ENCODE measurements around the gene ARHGAP6.

Gene ARHGAP6

DNA sequence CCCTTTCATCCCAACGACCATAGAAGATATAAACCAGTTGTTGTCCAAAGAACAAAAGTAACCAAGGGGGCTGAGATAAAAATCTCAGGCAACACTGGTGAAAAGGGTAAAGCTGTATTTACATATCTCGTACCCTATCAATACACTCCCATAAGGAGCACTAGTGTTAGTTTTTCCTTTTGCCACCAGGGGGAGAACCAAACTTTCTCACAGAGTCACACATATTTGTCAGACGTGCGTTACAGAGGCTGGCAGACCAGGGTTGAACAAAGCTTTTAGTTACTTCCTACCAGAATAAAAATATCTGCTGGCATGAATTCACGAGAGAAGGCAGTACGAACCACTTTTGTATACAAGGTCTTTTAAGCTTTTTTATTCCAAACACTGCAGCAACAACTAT, 284.3 kb downstream of the ARHGAP6 start:
- Histone ChIP-seq H3K9me3 (ENCODE audit: severe bottlenecking) (no peaks in the 10 kb centered on the region), H3K27ac (no peak overlapping the region), H3K36me3 (no peaks in the 10 kb centered on the region), H3K27me3 (ENCODE audit: insufficient read depth, low read depth, severe bottlenecking) (peaks cover 2% of the 10 kb centered on the region), H3K4me3 (ENCODE audit: low read depth, low read length) (no peak overlapping the region)
- TF ChIP-seq CTCF (IDR thresholded peaks at IDR 0.05; ENCODE audit: low read depth, low read length): peak; percentile 58
- DNase-seq: peak; percentile 22

DNA sequence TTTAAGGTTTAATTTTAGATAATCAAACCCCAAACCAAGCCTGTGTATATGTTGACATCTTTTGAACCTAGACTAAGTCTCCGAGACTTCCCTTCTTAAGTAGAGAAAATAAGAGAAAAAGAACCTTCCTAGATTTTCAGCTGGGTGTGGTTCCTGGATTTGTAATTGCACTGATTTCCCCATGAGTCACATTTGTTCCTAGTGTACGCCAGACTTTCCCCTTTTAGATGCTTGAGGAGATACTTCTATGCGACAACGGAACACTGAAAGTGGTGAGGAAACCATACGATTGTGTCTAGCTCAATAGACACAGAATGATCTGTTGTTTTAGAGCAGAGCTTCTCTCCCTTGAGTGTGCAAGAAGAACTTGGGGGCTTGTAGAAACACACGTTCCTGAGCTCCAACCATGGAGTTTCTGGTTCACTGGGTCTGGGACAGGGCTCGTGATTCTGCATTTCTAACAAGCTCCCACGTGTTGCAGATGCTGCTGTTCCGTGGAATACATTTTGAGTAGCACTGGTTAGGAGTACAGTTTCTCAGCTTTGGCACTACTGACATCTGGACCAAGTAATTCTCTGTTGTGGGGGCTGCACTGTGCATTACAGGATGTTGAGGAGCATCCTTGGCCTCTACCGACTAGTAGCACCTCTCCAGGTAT, 285.4 kb downstream of the ARHGAP6 start:
- no peak for TF ChIP-seq CTCF (IDR thresholded peaks at IDR 0.05; ENCODE audit: low read depth, low read length)
- no peak overlapping the region for H3K4me3 ChIP-seq (ENCODE audit: low read depth, low read length)
- H3K27me3 ChIP-seq (ENCODE audit: insufficient read depth, low read depth, severe bottlenecking): peaks cover 2% of the 10 kb centered on the region
- no peaks in the 10 kb centered on the region for H3K36me3 ChIP-seq
- no peaks in the 10 kb centered on the region for H3K9me3 ChIP-seq (ENCODE audit: severe bottlenecking)
- H3K27ac ChIP-seq: no peak overlapping the region
- no peak for DNase-seq

DNA sequence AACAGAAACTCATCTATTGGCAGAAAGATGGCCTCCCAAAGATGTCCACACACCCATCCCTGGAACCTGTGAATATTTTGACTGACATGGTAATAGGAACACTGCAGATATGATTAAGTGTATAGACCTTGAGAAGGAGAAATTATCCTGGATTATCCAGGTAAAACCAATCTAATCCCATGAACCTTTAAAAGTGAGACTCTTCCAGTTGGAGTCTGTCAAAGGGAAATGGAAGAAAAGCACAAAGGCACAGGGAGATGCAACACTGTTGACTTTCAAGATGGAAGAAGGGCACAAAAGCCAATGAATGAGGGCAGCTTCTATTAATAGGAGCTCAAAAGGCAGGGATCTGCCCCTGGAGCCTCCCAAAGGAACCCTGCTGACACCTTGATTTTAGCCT, 289.6 kb downstream of the ARHGAP6 start:
- DNase-seq: no peak
- Histone ChIP-seq H3K27ac (no peak overlapping the region), H3K9me3 (ENCODE audit: severe bottlenecking) (no peaks in the 10 kb centered on the region), H3K36me3 (no peaks in the 10 kb centered on the region), H3K27me3 (ENCODE audit: insufficient read depth, low read depth, severe bottlenecking) (peaks cover 5% of the 10 kb centered on the region), H3K4me3 (ENCODE audit: low read depth, low read length) (no peak overlapping the region)
- TF ChIP-seq CTCF (IDR thresholded peaks at IDR 0.05; ENCODE audit: low read depth, low read length): no peak

GRCh38 chrX:11375614-11376119, 290.1 kb downstream of the ARHGAP6 start:
- Histone ChIP-seq H3K4me3 (ENCODE audit: low read depth, low read length) (no peak overlapping the region), H3K27me3 (ENCODE audit: insufficient read depth, low read depth, severe bottlenecking) (peaks cover 5% of the 10 kb centered on the region), H3K36me3 (no peaks in the 10 kb centered on the region), H3K27ac (no peak overlapping the region), H3K9me3 (ENCODE audit: severe bottlenecking) (no peaks in the 10 kb centered on the region)
- DNase-seq: no peak
- TF ChIP-seq CTCF (IDR thresholded peaks at IDR 0.05; ENCODE audit: low read depth, low read length): no peak

DNA sequence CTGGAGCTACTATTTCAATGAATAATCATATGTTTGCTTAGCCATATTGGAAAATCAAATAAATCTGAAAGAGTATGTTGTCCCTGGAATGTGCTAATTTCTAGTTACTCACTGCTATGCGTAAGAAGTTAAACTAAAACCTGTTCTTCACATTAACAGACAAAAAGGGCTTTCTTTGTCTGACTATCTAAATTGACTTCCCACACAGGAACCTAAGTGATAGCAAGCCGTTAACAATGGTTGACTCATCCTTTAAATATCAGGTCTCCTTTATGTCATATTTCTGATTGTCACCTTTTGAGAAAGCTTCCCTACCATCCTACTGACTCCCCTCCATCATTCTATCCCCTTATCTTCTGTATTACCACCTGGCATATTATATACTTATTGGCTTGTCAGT, 291.1 kb downstream of the ARHGAP6 start:
- no peak overlapping the region for H3K27ac ChIP-seq
- no peaks in the 10 kb centered on the region for H3K9me3 ChIP-seq (ENCODE audit: severe bottlenecking)
- H3K36me3 ChIP-seq: no peaks in the 10 kb centered on the region
- no peak overlapping the region for H3K4me3 ChIP-seq (ENCODE audit: low read depth, low read length)
- peaks cover 5% of the 10 kb centered on the region for H3K27me3 ChIP-seq (ENCODE audit: insufficient read depth, low read depth, severe bottlenecking)
- TF ChIP-seq CTCF (IDR thresholded peaks at IDR 0.05; ENCODE audit: low read depth, low read length): no peak
- DNase-seq: no peak

DNA sequence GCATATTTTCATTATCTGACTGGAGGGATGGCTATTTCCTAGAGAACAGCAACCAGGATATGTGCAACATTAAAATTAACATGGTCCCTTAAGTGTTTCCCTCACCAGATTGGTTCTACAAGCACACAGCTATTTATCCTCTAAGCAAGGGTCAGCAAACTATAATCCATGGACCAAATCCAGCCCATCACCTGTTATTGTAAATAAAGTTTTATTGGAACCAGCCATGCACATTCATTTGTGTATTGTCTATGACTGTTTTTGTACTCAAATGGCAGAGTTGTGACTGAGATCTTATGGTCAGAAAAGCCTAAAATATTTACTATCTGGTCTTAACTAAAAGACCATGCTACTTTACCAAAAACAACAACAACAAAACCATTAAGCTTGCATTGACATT, 294.6 kb downstream of the ARHGAP6 start:
- Histone ChIP-seq H3K36me3 (no peaks in the 10 kb centered on the region), H3K27ac (no peak overlapping the region), H3K4me3 (ENCODE audit: low read depth, low read length) (no peak overlapping the region), H3K27me3 (ENCODE audit: insufficient read depth, low read depth, severe bottlenecking) (peaks cover 11% of the 10 kb centered on the region), H3K9me3 (ENCODE audit: severe bottlenecking) (no peaks in the 10 kb centered on the region)
- no peak for TF ChIP-seq CTCF (IDR thresholded peaks at IDR 0.05; ENCODE audit: low read depth, low read length)
- no peak for DNase-seq

Data from WERI-Rb-1 (cell line).